NOMO-1 treated with DMSO at 0.1 percent for 48 hours (cell line): ENCODE data around the gene UBR2.
"Not testable (repeated sequence)": the region's sequence is repeated elsewhere in the genome, so short reads cannot be mapped to it uniquely, and the experiment has no call there.

ENCODE experiments used
- DNase-seq: peaks from one replicate; lab custom pipeline; 2025; ENCODE audit not compliant: unreplicated experiment; lab: John Stamatoyannopoulos, UW

The UBR2 gene

DNA sequence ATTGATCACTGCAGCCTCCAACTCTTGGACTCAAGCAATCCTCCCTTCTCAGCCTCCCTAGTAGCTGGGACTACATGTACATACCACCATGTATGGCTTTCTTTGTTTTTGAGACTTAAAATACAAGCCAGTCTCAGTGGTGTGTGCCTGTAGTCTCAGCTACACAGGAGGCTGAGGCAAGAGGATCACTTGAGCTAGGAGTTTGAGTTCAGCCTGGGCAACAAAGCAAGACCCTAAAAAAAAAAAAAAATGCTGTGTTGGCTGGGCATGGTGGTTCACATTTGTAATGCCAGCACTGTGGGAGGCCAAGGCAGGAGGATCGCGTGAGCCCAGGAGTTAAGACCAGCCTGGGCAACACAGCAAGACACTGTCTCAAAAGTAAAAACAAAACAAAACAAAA is 51.7 kb downstream of the UBR2 start:
- no peak for DNase-seq

DNA sequence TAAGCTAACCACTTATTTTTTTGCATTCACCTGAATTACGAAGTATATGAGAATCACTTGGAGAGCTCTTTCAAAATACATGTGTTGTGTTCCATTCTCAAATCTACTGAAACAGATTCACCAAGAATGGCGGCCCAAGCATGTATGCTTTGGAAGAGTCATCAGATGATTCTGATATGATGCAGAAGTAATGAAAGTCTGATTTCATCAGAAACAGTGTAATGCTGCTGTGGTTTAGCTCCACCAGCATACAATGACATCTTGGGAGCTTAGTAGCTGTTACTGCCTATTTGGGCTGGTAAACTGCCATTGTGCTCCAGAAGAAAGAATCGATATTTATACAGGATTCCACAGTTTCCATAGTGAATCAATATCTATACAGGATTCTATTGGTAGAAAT is 52.9 kb downstream of the UBR2 start:
- no peak for DNase-seq

DNA sequence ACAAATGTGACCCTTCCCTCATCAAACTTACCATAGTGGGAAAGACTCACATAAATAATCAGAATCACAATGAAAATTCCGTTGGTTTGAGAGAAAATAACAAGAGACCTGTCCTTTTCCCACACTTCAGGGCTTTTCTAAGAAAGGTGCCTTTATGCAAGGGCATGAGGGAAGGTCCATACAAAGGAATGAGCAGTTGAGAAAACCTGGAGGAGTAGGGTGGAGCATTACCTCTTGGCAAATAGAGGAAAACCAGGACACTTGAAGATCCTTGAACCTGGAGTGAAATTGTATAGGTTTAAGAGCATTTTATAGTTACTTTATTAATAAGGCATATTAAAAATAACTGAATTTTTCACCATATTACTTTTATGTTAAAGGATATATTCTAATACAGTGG is 54.3 kb downstream of the UBR2 start:
- DNase-seq, result no peak

DNA sequence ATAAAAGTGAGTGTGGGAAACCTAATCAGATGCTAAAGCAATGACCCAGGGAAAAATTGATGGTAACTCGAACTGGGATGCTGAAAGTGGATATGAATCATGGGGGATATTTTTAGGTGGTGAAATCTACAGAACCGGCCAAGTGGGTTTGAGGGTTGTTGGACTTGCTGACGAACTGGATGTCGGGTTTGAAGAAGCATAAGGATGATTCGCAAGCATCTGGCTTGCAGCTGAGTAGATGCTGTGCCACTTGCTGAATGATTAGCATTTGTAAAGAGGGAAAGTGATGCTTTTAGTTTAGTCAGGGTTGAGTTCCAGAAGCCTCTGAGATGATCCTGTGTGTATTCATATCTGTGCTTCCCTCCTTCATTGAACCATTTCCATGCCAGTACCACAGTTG is 54.9 kb downstream of the UBR2 start:
- no peak for DNase-seq

GRCh38 chr6:42619963-42620362 is 56.1 kb downstream of the UBR2 start:
- no peak for DNase-seq

DNA sequence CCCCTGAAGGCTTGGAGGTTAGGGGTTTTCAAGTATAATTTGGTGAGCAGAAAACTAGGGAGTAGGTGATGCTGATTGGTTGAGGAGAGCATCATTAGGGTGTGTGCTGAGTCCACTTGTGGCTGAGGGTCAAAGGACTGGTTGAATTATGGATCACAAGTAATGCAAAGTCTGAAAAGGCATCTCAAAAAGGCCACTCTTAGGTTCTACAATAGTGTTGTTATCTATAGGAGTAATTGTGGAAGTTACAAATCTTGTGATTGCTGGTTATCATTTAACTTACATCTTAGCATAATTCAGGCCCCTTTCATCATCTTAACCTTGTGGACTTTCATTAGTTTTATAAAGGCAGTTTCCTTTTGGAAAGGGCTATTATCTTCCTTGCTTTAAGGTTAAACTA is 60.8 kb downstream of the UBR2 start:
- no peak for DNase-seq

- DNase-seq, result no peak
These were observed 63.2 kb downstream of the UBR2 start for GRCh38 chr6:42627044-42627443.

- no peak for DNase-seq
These were observed 63.8 kb downstream of the UBR2 start for GRCh38 chr6:42627674-42628073.

GRCh38 chr6:42628604-42629003 is 64.8 kb downstream of the UBR2 start:
- no peak for DNase-seq

GRCh38 chr6:42629845-42630244 is 66.0 kb downstream of the UBR2 start:
- peak; percentile 3 for DNase-seq

DNA sequence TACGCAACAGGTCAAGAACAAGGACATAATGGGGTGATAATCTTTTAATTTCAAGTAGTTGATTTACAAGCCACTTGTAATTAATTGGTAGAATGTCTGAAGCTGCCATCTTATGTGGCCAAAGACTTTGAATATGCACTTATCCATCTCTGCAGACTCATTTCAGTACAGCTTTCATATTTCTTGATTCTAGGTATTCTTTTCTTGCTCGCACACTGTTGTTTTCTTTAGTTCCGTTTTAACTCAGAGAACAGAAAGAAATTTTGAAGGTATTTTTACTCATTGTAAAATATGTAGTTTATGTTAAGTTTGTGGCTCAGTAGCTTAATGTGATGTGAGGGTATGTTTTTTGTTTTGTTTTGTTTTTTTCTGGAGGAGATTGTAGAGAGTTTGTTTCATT is 73.9 kb downstream of the UBR2 start:
- DNase-seq, result no peak

DNA sequence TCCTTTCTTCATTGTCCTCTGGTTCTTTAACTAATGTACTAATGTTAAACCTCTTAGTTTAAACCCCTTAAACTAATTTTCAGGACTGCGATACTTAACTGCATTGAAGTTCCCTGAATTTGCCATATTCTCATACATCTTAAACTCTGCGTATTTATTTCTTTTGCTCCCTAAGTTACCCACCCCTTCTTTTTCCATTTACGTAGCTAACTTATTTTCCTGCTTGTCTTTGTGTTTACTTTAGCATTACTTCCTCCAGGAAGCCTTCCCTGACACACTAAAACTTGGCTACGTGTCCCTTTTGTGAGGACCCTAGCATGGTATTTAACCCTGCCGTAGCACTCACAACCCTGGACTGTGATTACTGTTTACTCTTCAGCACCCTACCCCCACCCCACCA is 79.0 kb downstream of the UBR2 start:
- DNase-seq, result no peak

DNA sequence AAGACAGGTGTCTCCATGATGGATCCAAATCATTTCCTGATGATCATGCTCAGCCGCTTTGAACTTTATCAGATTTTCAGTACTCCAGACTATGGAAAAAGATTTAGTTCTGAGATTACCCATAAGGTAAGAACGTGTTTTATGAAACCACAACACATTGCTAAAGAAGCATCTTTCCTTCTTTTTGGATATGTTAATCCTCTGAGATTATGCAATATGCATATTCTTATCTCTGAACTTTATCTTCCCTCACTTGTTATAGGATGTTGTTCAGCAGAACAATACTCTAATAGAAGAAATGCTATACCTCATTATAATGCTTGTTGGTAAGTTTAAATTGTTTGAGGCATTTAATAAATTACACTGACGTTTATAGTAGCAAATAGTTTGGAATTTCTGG is 80.4 kb downstream of the UBR2 start:
- no peak for DNase-seq

- DNase-seq, result no peak
These were observed 88.4 kb downstream of the UBR2 start for GRCh38 chr6:42652024-42652746.

DNA sequence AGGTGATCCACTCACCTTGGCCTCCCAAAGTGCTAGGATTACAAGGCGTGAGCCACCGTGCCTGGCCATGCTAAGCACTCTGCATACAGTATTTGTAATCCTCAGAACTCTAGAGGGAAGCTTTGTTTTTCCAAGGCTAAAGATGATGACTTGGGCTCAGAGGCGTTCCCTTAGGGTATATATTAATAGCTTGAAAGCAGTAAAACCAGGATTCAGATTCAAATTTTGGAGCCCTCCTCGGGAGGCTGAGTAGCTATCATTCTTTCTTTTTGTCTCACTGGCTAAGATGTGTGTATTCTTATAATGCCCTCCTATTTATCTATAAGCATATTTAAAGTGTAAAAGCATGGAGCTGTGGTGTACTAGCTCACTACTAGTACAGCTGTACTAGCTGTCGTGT is 90.0 kb downstream of the UBR2 start:
- no peak for DNase-seq

DNA sequence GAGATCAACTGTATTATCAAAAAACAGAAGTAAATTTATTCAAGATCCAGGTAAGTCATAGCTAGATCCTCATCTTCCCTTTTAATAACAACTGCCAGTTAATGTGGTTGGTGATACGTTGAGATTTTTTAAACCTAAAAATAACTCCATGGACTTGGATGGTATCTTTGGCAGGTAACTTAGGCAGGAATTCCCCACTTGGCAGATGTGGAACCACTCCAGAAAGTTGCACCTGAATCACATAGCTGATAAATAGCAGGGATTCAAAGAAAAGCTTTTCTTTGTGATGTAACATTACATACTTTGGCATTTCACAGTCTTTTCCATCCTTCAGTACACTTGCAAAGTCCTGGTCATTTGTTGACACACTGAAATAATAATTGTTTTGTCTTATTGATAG is 96.0 kb downstream of the UBR2 start:
- no peak for DNase-seq

DNA sequence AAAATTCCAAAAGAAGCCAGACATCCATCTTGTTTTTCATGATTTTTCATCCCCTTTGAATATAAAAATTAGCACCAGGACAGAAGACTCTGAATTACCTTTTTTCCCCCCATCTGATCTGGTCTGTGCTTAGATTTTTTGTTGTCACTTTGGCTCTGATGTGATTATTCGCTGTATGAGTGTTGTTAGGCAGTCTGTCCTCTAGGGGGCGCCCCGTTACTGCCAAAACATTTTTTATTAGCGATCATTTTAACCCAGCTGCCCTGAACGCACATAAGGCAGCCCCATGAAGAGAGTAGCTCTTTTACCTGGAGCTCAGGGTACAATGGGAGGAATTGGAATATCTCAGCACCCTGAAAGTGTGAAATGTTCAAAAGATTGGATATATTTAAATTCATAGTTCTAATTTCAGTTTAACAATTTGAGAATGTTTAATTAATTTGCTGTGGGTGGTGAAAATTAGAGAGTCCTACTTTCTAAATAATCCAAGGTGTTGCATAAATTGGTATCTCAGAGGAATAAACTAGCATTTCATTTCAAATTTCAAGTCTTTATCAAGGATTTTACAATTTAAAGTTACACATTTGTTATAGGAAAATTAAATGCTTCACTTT is 97.8 kb downstream of the UBR2 start:
- DNase-seq, result peak; percentile 78

DNA sequence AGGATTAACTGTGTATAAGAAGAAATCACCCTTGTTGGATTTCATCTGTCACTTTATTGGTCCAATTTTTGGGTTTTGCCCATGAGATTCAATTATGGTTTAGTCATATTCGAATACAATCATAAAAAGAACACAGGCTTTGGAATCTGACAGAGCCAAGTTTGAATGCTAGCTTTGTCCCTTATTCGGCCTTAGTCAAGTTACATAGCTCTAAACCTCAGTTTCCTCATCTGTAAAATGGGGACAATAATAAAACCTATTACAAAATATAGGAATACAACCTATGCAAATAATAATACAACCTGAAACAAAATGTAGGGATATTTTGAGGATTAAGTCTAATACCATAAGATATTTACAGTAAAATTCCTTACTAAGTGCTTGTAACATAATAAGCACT is 100.9 kb downstream of the UBR2 start:
- no peak for DNase-seq

- DNase-seq, result not testable (repeated sequence)
These were observed 110.5 kb downstream of the UBR2 start for GRCh38 chr6:42674368-42674767.

DNA sequence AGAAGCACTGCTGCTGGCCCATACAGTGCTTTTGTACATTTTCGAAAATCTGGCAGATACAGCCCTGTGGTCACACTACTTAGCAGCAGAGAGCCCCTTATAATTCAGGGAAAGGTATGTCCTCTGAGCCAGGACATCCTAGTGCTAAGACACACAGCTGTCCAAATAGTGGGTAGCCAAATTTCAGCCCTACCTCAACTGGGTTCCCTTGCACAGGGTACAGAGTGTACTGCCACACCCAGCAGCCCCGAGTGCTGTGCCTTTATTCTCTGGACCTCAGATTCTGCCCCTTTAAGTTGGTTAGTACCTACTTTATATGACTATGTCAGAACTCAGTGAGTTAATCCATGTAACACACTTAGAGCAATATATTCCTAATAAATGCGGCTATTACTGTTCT is 111.0 kb downstream of the UBR2 start:
- DNase-seq, result no peak

DNA sequence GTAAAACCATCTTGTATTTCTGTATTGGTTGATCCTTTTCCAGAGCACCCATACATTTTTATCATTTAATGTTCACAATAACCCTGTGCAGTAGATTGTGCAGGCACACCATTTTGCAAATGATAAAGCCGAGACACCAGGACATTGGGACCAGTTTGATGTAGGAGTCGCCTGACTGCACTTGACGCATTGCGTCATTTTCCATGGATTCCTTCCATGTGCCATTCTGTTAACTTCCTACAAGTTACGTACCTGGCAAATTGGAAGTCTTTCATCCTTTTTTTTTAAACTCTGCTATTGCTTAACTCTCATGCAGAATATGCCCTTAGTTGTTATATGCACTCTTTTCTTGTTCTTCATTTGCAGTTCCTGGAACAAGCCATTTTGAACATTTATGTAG is 115.5 kb downstream of the UBR2 start:
- DNase-seq, result no peak

- no peak for DNase-seq
These were observed 124.5 kb downstream of the UBR2 start for GRCh38 chr6:42688281-42688680.

GRCh38 chr6:42689371-42689770 is 125.5 kb downstream of the UBR2 start:
- no peak for DNase-seq
